C1 segment of cervical spinal cord (tissue), 14 donors: Measurements from ENCODE around the gene TERC.

Experiments used
- DNase-seq, 14 donors: peaks; one replicate each; lab custom pipeline; 2025; lab: John Stamatoyannopoulos, UW

The TERC gene

DNA sequence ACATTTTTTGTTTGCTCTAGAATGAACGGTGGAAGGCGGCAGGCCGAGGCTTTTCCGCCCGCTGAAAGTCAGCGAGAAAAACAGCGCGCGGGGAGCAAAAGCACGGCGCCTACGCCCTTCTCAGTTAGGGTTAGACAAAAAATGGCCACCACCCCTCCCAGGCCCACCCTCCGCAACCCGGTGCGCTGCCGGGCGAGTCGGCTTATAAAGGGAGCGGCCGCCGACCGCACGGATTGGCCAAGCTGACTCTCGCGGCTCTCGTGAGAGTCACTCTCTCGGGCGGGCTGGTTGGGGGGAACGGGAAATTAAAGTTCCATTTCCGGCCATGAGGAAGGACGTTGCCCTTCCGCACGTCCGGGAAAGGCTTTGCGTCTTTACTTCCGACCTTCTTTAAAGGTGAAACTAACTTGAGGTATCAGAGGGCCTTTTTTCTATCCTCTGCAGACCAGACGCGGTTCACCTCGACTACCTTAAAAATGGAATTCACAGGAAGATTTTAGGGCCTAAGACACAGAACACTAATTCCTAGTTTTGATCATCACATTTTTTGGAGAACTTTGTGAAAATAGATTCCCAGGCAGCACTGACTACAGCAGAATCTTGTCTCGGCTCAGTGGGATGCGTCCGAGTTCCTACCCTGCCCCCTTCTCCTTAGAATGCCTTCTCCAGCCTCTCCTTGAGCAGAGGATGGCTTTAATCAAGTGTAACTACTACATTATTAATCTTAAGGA is at the start of gene TERC:
TSS of gene TERC (minus strand) at position 179 of the 731 bp plus-strand sequence.
- peak; percentile 40 to 93 (median 82) for DNase-seq

DNA sequence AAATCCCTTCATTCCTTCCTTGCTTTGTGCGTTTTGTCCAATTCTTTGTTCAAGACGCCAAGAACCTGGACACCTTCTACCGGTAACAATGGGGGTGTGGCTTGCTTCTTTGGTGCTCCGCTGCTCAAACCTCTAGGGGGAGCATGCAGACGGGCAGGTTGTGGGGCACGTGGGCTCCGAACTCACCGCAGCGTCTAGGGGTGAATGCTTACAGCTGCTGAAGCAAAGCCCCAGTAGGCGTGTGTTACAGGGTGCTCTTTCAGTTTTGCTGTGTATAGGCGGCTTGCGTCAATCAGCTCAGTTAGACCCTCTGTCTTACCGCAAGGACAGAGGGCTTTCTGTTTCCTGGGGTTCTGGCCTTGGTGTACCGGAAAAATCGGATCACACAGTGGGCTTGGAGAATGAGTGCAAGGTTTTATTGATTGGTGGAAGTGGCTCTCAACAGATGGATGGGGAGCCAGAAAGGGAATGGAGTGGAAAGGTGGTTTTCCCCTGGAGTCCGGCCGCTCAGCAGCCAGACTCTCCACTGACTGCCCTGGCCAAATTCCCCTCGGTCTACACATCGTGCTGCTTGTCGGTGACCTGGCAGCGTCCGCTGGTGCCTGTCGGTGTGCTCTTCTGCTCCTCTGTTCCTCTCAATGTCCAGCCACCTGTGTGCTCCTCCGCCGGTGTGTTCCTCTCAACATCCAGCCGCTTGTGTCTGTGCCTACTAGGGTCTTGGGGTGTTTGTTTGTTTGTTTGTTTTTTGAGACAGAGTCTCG is 49.1 kb upstream of the TERC start:
- DNase-seq: no peak

DNA sequence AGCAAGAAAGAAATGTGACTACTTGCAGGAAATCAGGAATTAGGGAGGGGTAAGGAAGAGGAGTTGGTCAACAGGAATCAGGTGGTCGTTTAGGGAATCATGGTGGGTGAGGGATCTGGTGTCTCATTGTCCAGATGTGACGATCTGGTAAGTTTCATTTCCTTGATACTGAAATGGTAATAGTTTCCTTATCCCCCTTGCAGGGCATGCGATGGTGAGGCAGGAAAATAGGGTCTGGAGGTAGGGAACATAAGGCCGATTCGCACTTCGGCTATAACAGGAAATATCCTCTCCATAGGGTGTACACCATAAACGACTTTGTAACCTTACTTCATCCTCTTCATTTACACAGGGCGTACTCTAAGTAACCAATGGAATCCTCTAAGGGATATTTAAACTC is 48.4 kb upstream of the TERC start:
- no peak for DNase-seq

DNA sequence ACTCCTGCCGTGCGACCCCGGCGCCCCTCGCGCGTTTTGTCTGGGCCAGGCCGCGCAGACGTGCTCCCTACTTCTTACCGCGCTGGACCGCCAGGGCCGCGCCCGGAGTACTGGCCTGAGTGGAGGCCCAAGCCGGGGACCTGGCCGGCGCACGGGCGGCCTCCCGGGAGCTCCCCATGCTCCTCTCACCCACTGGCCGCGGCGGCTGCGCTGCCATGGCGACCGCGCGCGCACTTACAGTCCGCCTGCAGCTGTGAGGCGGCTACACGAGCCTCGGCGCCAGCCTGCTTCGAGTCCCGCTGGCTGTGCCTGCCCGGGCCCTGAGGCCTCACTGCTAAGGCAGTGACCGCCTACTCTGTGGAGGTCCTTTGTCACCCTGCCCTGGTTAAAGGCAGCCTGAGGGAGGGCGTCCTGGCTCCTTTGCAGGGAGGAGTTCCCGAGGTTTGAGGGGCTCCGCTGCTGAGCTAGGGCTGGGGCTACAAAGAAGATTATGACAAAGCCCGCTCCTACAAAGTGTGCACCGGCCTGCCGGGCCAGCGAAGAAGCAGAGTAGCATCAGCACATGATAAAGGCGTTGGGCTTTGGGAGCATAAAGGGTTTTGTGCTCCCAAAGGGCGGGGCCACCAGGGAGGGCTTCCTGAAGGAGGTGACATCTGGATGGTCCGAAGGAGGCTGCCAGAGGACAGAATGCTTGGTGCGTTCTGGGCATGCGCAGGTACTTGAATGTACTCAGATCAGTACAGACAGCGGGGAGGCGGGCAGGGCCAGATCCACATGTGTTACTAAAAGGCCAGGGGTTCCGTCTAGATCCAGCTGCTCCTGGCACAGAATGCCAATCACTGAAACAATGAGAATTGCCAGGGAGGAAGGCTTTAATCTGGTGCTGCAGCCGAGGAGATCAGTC is 47.7 kb upstream of the TERC start, which contains the start of the genes LRRC34 and LRRIQ4:
TSS of gene LRRC34 (minus strand) at position 573 of the 904 bp plus-strand sequence. CDS start at position 217, 356 bp downstream.
TSS of gene LRRIQ4 (plus strand) at position 539 of the 904 bp plus-strand sequence. CDS start 9,052 bp downstream, outside the sequence.
- peak in 11 of 14 donors; percentile 11 to 71 (median 51) for DNase-seq

DNA sequence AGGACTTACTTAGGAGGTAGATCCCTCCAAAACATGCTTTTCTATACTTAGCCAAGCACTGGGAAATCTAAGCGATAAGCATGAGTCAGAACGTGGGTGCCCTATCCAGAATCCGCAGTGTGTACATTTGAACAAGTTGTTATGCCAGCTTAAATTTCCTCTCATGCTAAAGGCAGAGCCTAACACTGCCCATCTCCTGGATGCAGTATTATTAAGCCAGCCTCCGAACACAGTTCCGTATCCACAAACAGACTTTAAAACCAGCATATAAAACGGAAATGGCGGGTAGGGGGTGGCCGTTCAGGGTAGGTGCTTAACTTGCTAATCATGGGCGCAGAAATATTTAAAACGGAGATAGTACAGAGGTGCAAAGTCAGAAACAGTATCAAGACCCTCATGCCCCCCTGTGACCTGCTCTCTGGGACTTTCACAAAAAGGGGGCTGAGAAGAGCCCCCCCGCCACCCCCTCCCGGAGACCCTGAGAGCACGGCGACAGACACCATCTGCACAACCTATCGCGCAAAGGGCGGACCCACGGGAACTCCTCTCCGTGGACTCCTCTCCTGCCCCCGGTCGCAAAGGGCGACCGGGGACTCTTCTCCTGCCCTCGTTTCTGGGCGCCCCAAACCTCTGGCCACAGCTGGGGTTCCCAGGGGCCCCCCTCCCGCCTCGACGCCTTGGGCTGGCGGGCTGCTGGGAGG is 46.9 kb upstream of the TERC start:
- peak in 1 of 14 donors; percentile 46 for DNase-seq

DNA sequence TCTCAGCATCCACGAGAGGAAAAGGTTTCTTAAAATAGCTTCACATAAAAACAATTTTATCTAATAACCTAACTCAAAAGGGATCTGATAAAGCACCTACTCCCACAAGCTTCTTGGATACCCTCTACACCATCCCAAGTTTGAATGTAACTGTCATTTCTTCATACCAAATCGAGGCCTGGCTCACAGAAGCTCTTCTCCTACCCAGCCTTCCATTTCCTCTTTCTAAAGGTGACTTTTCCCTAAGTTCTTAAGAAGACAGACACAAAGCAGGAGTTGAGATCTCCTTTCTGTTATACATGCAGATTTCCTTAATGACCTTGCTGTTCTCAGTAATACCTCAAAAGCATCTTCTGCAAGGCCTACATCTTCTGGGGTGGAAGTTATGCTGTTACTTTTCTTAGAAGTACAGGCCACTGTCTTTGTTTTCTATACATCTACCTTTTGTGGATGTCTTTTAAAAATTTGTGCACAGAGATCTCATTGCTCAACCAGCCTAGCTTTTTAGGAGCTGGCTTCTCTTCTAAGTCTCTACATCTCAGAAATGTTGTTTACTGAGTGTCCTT is 44.5 kb upstream of the TERC start:
- no peak for DNase-seq

DNA sequence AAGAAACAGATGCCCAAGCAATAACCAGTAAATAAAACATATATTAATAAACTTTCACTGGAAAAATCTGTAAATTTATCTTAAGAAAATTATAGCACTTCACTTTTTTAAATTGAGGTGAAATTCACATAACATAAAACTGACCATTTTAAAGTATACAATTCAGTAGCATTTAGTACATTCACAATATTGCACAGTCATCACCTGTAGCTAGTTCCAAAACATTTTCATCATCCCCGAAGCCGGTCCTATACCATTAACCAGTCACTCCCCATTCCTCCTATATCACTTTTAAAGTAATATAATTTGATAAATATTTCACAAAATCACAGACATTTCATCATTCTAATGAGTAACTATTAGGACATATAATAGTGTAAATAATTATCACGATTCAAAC is 39.8 kb upstream of the TERC start:
- no peak for DNase-seq

DNA sequence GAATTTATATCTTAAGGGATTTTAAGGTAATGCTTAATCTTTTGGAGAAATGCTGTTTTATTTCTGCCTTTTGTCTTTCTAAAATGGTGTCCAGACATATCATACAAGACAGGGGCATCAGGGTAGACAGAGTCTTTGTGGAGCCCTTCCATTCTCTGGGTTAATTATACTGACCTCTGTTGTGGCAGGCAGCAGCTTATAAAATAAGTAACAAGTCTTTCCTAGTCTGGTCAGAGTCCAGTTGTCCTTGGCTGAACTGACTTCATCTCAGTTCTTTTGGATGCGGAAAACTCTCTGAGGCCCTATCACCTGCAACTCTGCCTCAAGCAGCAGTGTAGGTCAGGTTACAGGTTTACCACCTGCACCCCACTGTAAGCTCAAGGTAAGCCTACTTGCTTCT is 27.5 kb upstream of the TERC start:
- no peak for DNase-seq

DNA sequence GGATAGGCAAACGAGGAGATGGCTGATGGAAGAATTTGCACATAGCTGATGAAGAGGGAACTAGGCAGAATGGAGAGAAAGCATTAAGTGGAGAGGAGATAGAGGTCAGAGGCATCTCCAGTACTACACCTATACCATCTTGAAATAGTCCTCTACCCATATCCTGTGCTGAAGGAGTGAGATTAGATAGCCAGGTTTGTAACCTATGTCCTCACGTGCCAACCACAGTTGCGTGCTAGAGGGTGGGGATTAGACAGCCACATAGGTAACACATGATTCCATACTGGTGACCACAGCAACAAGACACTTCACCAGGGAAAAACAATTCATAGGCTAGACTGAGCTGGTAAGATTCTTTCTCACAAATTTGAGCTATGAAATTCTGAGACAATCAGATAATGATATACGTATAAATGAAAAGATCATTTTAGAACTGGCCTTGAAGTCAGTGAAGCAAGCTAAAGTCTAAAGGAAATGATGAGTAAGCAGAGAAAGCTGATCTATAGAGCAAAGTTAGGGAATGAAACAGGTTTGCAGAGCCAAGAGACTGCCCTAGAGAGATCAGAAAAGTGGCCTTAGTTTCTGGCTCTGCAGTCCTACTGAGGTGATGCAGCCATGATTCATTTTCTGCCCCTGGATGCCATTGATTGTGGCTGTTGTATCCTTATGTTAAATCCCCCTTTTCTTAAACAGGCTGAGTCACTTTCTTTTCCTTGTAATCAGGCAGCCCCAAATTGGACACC is 26.0 kb upstream of the TERC start:
- DNase-seq: no peak

DNA sequence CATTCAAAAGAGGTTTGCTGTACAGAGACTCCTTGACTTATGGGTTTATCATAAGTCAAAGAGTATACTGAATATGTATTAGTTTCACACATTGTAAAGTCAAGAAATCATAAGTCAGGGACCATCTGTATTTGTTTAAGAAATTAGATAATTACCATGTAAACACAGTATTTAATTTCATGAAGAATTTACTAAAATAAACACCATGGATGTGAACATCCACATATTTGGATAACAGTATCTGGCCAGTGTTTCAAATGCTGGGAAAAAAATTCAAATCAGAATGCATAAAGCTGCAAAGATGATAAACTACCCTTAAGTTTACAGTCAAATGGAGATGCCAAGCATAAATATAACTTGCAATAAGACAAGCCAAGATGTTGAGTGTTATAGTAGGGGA is 25.4 kb upstream of the TERC start:
- no peak for DNase-seq

DNA sequence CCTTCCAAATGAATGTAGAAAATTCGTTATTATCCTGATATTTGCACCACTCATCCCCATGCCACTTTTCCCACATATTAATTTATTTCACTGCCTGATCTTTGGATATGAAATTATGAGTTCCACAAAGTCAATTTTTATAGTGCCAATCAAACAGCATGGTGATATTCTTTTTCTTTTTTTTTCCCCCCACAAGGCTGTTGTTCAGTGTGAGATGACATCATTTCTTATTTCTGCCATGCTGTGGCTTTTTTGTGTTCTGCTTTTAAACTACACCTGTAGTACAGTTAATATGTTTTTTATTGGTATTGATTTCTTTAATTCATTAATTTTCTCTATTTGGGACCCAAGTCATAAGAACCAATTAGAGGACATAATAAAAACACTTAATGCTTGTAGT is 22.9 kb upstream of the TERC start:
- DNase-seq: no peak

DNA sequence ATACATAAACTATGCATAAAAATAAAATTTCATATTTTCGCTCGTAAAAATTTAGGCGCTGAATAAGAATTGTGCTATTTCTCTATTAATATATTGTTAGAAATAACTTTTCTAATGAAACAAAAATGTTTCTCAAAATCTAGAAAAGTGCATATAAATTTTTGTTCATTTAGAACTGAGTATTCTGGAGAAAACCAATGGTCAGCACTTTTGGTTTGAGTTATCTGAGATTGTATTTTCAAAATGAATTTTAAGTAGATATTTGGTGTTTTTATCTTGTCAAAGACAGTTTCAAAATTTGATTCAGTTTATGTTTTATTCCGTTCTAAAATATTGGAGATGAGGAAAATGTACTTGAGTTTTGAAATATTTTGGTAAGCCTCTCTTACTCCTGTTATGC is 22.3 kb upstream of the TERC start:
- no peak for DNase-seq

DNA sequence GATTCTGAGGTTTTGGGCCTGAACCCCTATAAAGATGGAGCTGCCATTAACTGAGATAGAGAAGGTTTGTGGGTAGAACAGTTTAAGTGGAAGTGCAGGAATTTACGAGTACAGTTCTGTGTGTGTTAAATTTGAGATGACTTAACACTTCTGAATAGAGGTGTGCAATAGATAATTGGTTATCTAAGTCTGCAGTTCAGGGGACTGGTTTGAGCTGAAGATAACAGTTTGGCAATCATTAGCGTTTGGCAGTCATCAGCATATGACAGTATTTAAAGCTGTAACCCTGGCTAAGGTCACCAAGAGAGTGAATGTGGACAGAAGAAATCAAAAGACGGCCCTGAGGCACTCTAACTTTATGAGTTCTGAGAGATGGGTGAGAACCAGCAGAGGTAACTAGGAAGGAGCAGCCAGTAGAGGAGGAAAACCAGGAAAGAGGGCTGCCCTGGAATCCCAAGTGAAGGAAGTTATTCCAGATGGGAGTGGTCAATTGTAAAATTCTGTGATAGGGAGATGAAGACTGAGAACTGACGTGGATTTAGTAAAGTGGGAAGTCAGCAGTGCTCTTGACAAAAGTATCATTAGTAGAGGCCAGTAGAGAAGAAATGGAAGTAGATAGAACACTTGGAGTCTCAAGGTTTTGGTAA is 16.5 kb upstream of the TERC start:
- no peak for DNase-seq

DNA sequence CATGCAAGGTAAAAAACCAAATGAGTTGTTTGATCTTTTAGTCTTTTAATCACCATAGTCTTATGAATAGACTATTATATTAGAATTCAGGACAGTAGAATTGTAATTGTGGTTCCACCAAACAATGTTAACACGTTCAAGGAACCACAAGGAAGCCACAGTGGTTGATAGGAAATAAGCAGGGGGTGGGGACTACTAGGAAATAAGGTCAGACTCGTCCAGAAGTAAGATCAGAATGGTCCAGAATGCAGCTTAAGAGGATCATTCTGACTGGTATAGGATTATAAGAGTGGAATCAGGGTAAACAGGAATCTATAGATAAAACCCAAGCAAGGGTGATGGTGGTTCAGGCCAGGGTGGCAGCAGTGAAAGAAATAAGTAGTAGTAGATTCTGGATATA is 15.9 kb upstream of the TERC start:
- no peak for DNase-seq

DNA sequence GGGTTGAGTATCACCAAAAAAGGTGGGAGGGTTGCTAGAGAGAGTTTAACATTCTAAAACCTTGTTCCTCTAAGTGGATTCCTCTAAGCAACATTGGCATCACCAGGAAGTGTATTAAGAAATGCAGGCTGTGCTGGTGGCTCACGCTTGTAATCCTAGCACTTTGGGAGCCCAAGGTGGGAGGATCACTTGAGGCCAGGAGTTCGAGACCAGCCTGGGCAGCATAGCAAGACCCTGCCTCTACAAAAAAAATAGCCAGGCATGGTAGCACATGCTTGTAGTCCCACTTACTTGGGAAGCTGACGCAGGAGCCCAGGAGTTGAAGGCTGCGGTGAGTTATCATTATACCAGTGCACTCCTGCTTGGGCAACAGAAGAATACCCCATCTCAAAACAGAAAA is 13.0 kb upstream of the TERC start:
- no peak for DNase-seq

DNA sequence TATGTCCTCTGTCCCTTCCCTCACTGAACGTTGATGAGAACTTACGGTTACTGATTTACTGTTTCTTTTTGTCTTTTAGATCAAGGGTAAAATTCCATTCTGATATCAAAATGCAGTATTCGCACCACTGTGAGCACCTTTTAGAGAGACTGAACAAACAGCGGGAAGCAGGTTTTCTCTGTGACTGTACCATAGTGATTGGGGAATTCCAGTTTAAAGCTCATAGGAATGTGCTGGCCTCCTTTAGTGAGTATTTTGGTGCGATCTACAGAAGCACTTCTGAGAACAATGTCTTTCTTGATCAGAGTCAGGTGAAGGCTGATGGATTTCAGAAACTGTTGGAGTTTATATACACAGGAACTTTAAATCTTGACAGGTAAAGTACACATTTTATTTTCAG is 9.3 kb upstream of the TERC start:
- no peak for DNase-seq

DNA sequence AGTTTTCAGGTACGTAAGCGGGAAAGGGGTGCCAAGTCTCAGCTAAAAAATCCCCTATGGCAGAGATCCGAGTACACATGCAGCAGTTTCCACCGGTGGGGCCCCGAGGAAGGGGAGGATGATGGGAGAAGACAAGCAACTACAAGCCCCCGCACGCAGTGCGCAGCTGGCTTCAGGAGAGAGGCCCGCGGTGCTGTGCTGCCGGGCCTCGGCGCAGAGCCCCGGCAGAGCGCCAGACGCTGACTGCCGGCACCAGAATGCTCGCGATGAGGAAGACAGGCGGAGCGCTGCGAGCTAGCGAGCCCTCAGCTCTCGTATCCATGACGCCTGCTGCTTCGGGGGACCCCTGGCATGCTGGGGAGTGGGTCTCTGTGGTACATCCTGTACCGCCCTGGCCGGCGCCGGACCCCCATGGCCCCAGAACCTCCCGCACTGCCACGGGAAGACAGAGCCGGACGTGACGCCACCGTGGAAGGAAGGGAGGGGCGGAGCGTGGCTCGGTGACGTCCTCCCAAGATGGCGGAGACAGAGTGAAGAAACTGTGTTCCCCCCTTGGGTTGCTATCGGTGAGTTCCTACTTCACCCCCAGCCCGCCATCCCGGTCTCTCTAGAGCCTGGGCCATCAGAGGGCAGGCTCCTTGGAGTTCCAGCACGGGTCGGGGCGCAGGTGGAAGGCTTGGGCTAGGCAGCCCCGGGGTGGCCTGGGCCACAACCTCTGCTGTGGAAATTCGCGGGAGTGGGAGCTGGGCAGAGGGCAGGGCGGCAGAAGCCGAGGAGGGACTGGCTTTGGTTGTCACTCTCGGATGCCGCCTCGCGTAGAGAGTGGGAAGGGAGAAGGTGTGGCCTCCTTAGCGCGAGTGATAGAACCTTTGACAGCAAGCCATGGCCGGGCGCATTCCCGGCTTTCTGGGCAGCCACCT is 8.3 kb upstream of the TERC start, which contains the start of gene MYNN:
TSS of gene MYNN (plus strand) at position 500 of the 920 bp plus-strand sequence. CDS start 900 bp downstream, outside the sequence.
- peak; percentile 44 to 96 (median 90) for DNase-seq

DNA sequence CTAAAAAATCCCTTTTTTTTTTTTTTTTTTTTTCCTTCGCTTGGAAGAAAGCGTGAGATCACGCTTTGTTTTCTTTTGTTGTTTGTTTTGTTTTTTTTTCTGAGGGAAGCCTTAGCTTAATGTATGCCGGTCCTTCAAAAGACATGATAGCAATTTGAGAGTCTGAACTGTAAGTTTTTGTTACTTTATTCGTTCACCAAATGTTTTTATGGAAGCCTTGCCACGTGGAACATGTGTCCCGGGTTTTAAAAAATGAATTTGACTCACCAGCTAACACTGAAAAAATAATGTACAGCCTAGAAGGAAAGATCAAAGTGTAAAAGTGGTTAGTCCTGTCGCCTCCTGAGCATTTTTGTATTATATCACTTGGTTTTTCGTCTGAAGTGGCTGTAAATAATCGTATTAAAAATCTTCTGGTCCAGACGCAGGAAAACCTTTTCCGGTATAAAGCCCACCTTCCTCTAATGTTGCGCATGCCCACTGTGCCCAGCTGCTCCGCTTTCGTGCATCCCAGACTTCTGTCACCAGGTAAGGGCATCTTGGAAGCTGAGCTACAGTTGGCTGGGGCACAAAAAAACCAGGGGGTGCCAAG is 7.5 kb upstream of the TERC start:
- DNase-seq: peak in 10 of 14 donors; percentile 44 to 90 (median 85)
